HG03378 (cell line): ENCODE results near the gene ORC3.
"Not testable (repeated sequence)": the region's sequence is repeated elsewhere in the genome, so short reads cannot be mapped to it uniquely, and the experiment has no call there.

ENCODE experiments used
- ATAC-seq: cut with Tn5 transposase; IDR thresholded peaks from one replicate; pipeline ENCODE4 v1.9.1; 2021; ENCODE audit warnings: mild to moderate bottlenecking, moderate library complexity; ENCODE audit not compliant: unreplicated experiment

ORC3 gene

DNA sequence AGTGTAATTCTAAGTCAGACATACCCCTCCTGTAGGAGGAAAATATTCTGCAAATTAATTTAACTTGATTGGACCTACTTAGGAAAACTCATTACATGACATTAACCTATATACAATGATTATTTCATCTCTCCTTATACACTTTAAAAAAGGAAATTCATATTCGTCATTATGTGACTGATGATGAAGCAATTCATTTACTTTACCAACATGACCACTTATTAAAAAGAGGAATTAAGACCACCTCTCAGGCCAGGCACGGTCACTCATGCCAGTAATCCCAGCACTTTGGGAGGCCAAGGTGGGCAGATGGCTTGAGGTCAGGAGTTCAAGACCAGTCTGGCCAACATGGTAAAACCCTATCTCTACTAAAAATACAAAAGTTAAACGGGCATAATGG, 100.5 kb downstream of the ORC3 start:
- ATAC-seq: no peak

- no peak for ATAC-seq
Observed at GRCh38 chr6:87692086-87692485, 102.2 kb downstream of the ORC3 start.

GRCh38 chr6:87696817-87697216, 106.9 kb downstream of the ORC3 start:
- ATAC-seq: not testable (repeated sequence)

DNA sequence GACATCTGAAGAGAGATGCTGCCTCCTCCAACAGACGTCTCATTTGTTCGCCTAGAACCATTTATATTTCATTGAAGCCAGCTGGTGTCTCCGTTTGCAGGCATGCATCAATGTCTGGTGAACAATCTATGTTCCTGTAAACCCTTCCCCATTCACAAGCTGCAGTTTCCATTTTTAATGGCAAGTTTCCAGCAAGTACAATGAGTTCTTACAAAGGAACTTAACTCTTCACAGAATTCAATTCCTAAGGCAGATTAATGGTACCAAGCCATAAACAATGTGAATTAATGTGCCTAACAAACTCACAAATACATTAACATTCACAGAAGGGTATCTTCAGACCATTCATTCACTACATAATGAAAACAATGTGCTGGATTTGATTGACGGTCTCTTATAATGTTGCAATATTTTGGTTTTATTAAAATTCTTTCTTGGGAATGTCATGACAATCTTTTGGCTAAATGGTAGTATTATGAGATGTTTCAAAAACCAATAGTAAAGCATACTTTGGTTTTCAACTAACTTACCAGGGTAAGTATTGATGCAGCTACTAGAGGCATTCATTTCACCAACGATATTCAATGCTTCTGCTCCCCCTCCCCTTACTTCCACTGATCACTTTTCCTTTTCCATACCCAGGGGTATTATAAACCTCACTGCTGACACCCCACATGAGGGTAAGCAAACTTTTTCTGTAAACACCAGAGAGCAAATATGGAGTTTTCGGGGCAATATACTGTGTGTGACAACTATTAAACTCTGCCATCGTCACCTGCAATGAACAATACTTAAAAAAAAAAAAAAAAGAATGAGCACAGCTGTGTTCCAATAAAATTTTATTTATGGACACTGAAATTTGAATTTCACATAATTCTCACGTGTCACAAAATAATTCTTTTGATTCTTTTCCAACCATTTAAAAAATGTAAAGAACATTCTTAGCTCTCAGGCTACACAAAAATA, 107.9 kb downstream of the ORC3 start:
- ATAC-seq: no peak

- ATAC-seq: no peak
Observed at GRCh38 chr6:87698547-87699006, 108.6 kb downstream of the ORC3 start.

GRCh38 chr6:87699576-87699975, 109.6 kb downstream of the ORC3 start:
- ATAC-seq: no peak

GRCh38 chr6:87700397-87701343, 110.7 kb downstream of the ORC3 start:
- ATAC-seq: peak; percentile 14

GRCh38 chr6:87701344-87701675, 111.4 kb downstream of the ORC3 start:
- ATAC-seq: no peak

GRCh38 chr6:87701676-87702588, 112.0 kb downstream of the ORC3 start, which contains the start of gene AKIRIN2:
AKIRIN2 (minus strand) TSS chr6:87702233; CDS start chr6:87701684, 549 bp downstream.
- ATAC-seq: peak; percentile 69

GRCh38 chr6:87702589-87702945, 112.6 kb downstream of the ORC3 start:
- ATAC-seq: peak; percentile 8

GRCh38 chr6:87703039-87703438, 113.1 kb downstream of the ORC3 start:
- ATAC-seq: not testable (repeated sequence)

DNA sequence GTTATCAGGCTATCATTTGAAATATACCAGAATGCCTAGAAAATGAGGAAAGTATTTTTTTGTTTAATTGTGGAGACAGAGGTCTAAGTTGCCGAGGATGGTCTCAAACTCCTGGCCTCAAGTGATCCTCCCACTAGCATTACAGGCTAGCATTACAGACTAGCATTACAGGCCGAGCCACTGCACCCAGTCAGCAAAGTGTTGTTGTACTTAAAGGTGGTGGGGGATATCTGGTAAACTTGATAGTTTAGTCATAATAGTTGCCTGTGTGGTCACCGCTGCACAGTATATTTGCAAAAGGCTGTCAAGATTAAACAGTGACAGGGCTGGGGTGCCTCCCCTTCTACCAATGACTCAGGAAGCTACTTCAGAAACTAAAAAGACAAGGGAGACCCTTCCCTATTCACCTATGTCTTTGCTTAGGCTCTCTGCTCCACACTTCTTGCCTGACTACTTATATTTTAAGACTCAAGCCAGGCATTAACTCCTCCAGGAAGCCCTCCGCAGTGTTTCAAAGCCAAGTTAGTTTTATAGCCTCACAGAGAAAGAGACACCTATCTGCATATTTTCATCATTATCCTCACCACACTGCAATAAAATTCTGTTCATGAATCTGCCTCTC, 115.2 kb downstream of the ORC3 start:
- peak; percentile 71 for ATAC-seq

GRCh38 chr6:87706187-87706966, 116.4 kb downstream of the ORC3 start:
- ATAC-seq: no peak

DNA sequence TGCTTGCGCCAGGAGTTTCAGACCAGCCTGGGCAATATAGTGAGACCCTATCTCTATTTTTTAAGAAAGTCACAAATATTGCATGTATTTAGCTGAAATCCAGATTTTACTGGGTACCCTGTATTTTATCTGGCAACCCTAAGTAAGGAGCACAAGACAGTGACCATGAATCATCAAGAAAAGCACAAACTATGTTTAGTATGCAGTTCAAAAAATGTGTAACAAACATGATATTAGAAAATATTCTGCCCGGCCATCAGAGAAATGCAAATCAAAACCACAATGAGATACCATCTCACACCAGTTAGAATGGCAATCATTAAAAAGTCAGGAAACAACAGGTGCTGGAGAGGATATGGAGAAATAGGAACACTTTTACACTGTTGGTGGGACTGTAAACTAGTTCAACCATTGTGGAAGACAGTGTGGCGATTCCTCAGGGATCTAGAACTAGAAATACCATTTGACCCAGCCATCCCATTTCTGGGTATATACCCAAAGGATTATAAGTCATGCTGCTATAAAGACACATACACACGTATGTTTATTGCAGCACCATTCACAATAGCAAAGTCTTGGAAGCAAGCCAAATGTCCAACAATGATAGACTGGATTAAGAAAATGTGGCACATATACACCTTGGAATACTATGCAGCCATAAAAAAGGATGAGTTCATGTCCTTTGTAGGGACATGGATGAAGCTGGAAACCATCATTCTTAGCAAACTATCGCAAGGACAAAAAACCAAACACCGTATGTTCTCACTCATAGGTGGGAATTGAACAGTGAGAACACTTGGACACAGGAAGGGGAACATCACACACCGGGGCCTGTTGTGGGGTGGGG, 118.9 kb downstream of the ORC3 start:
- not testable (repeated sequence) for ATAC-seq

DNA sequence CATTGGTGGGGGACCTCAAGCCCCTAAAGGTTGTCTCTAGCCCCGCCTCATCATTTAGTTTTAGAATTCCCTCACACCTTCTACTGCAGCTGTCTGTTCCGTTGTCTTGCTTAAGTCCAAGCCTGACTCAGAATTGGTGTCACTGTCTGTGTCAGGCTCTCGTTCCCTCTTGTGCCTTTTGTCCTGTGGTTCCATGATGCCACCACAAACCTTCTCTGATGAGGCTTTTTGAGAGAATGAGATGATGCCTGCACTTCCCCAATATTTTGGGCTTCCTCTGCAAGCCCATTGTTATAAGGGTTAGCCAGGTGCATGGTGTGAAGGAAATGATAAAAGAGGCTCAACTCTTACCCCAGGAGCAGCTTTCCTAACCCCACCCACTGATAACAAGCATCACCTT, 120.2 kb downstream of the ORC3 start:
- no peak for ATAC-seq

DNA sequence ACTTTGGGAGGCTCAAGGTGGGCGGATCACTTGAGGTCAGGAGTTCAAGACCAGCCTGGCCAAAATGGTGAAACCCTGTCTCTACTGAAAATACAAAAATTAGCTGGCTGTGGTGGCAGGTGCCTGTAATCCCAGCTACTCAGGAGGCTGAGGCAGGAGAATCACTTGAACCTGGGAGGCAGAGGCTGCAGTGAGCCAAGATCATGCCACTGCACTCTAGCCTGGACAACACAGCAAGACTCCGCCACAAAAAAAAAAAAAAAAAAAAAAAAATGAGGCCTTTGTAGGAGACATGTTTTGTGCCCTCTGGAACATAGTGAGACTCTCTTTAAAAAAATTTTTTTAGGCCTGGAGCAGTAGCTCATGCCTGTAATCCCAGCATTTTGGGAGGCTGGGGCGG, 122.8 kb downstream of the ORC3 start:
- ATAC-seq: not testable (repeated sequence)

DNA sequence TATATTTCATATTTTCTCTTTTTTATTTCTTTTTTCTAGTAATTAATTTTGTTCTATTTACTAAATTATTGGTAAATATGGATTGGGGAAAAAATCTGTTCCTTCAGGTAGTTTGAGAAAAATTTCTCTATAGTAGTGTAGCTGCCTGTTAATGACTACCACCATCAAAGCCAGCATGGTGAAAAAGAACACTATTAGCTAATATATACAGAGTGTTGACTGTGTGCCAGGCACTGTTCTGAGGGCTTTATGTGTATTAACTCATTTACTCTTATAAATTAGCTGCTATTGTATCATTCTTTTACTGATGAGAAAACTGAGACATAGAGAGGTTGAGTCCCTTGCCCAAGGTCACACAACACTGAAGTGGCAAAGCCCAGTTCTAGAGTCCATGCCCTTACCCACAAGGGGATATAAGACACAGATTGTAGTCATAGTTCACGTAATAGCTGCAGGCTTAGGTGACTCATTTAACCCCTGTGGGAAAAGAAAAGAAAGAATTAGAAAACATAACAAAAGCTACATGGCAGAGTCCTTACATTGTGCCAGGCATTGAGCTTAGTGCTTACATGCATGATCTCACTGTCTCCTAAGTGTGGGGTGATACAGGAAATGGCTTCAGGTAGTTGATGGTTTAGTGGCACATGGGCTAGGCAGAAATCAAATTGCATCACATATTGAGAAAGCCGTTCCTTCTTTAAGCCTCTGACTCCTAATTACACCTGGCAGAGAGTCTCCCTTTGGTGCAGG, 124.3 kb downstream of the ORC3 start:
- ATAC-seq: peak; percentile 63
